22Rv1 (cell line): ENCODE data around the gene HHIP.

ENCODE experiments used
- ZFX ChIP-seq: fragments of 450-650 bp; IDR thresholded peaks from 2 replicates; pipeline ENCODE4 v1.6.1; 2017; ENCODE audit warnings: antibody characterized with exemption, borderline replicate concordance
- TF ChIP-seq, protein P1 (sequence below): fragments of 450-650 bp; IDR thresholded peaks from 2 replicates; pipeline ENCODE4 v1.5.1; 2017; ENCODE audit warnings: mild to moderate bottlenecking

DNA sequence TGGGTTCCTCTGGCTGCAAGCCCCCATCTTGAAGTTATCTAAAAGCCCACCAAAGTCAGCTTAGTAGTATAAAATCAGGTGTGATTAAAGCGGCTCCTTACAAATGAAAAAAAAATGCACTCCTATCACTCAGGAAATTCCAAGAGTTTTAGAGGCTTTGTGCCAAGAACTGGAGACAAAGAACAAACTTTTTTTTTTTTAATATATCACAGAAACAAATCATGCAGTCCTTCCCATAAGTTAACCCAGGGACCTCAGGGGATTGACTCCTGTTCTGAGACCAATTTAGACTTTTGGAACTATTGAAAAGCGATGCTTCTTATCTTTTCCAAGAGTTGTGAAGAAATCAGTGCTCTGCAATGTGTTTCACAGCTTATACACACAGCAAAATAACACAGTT, 53.6 kb downstream of the HHIP start:
- TF ChIP-seq, protein P1, sequence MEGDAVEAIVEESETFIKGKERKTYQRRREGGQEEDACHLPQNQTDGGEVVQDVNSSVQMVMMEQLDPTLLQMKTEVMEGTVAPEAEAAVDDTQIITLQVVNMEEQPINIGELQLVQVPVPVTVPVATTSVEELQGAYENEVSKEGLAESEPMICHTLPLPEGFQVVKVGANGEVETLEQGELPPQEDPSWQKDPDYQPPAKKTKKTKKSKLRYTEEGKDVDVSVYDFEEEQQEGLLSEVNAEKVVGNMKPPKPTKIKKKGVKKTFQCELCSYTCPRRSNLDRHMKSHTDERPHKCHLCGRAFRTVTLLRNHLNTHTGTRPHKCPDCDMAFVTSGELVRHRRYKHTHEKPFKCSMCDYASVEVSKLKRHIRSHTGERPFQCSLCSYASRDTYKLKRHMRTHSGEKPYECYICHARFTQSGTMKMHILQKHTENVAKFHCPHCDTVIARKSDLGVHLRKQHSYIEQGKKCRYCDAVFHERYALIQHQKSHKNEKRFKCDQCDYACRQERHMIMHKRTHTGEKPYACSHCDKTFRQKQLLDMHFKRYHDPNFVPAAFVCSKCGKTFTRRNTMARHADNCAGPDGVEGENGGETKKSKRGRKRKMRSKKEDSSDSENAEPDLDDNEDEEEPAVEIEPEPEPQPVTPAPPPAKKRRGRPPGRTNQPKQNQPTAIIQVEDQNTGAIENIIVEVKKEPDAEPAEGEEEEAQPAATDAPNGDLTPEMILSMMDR = no peak
- no peak for TF ChIP-seq ZFX
